ENCODE measurements around the gene LCN10. TPM values are rescaled to one million over a fixed set of nuclear protein-coding genes. Genes with fewer than 3 reads are reported as not detected.
A peak's percentile ranks its signal among the peaks of the same experiment; 100 is the strongest.

LCN10 gene
- total and polyA plus RNA-seq, 9 of the 15 experiments (the other 6 are each of a cell fraction or from before 2014, with no cell fraction given) = 0.10 to 0.21 (median 0.14) TPM; not detected in 6

GRCh38 chr9:136711751-136712689, 30.7 kb downstream of the LCN10 start, which contains the start of gene DIPK1B (continued):
- no peak for TF ChIP-seq ZNF584 (CRISPR knock-in tag; IDR thresholded peaks at IDR 0.05; ENCODE audit: low read depth)
- no peak for TF ChIP-seq SMARCE1 (IDR thresholded peaks at IDR 0.05)
- peak; percentile 98; the same call in 1 of the 2 replicates for TF ChIP-seq SREBF2 (CRISPR knock-in tag; IDR thresholded peaks at IDR 0.05)
- no peak for TF ChIP-seq HBP1 (CRISPR knock-in tag; IDR thresholded peaks at IDR 0.05)
- TF ChIP-seq SMAD3 (CRISPR knock-in tag; conservative IDR thresholded peaks at IDR 0.05) = no peak
- no peak for TF ChIP-seq XRCC3 (IDR thresholded peaks at IDR 0.05)
- no peak for TF ChIP-seq RAD51 (IDR thresholded peaks at IDR 0.05; ENCODE audit: borderline replicate concordance, low read depth)
- no peak for TF ChIP-seq JUND (IDR thresholded peaks at IDR 0.05; ENCODE audit: borderline replicate concordance, low read depth, low read length)
- TF ChIP-seq JUND (tag; IDR thresholded peaks at IDR 0.05; ENCODE audit: borderline replicate concordance, low read depth, low read length) = no peak
- TF ChIP-seq PHB (CRISPR knock-in tag; IDR thresholded peaks at IDR 0.05) = no peak
- no peak for TF ChIP-seq TRIM24 (IDR thresholded peaks at IDR 0.05)
- no peak for TF ChIP-seq ZNF165 (CRISPR knock-in tag; IDR thresholded peaks at IDR 0.05; ENCODE audit: borderline replicate concordance)
- no peak for TF ChIP-seq USF2 (CRISPR knock-in tag; IDR thresholded peaks at IDR 0.05)
- TF ChIP-seq POLR2A (conservative IDR thresholded peaks at IDR 0.05) = no peak
- TF ChIP-seq TFAP4 (CRISPR knock-in tag; IDR thresholded peaks at IDR 0.05; ENCODE audit: borderline replicate concordance) = peak; percentile 85
- TF ChIP-seq SRSF9 (IDR thresholded peaks at IDR 0.05; ENCODE audit: borderline replicate concordance, low read depth, low read length) = no peak
- TF ChIP-seq NCOA2 (IDR thresholded peaks at IDR 0.05; ENCODE audit: partially characterized antibody in 2 of 2) = no peak
- no peak for TF ChIP-seq KDM2B (CRISPR knock-in tag; IDR thresholded peaks at IDR 0.05)
- peak; percentile 31 to 36; a peak in 2 of 4 replicates for TF ChIP-seq NRF1 (conservative IDR thresholded peaks at IDR 0.05 in 1 of 2, IDR thresholded peaks at IDR 0.05 in 1 of 2)
- no peak for TF ChIP-seq ARID1B (IDR thresholded peaks at IDR 0.05)
- TF ChIP-seq ZNF280B (CRISPR knock-in tag; IDR thresholded peaks at IDR 0.05) = no peak
- TF ChIP-seq NBN (IDR thresholded peaks at IDR 0.05; ENCODE audit: low read depth) = no peak
- TF ChIP-seq ZNF707 (CRISPR knock-in tag; conservative IDR thresholded peaks at IDR 0.05) = no peak
- TF ChIP-seq MLX (CRISPR knock-in tag; conservative IDR thresholded peaks at IDR 0.05) = no peak
- TF ChIP-seq ZNF785 (CRISPR knock-in tag; IDR thresholded peaks at IDR 0.05) = no peak
